Measurements from ENCODE around the gene CCRL2. TPM values are rescaled to one million over a fixed set of nuclear protein-coding genes. Genes with fewer than 3 reads are reported as not detected.
A peak's percentile ranks its signal among the peaks of the same experiment; 100 is the strongest.

CCRL2 gene
- total RNA-seq, 2 donors from 2014 or later: 1.9 to 2.4 TPM

DNA sequence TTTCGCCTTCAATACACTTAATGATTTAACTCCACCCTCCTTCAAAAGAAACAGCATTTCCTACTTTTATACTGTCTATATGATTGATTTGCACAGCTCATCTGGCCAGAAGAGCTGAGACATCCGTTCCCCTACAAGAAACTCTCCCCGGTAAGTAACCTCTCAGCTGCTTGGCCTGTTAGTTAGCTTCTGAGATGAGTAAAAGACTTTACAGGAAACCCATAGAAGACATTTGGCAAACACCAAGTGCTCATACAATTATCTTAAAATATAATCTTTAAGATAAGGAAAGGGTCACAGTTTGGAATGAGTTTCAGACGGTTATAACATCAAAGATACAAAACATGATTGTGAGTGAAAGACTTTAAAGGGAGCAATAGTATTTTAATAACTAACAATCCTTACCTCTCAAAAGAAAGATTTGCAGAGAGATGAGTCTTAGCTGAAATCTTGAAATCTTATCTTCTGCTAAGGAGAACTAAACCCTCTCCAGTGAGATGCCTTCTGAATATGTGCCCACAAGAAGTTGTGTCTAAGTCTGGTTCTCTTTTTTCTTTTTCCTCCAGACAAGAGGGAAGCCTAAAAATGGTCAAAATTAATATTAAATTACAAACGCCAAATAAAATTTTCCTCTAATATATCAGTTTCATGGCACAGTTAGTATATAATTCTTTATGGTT is 36.1 kb upstream of the CCRL2 start, which contains the start of gene CCR5:
Gene CCR5 (plus strand): TSS at position 108 of the 680 bp plus-strand sequence. CDS start 1,957 bp downstream, outside the sequence.
- no peaks in the 10 kb centered on the region for H3K27me3 Mint-ChIP-seq
- no peaks in the 10 kb centered on the region for H3K9me3 ChIP-seq (ENCODE audit: control insufficient read depth, low read length, poor library complexity, severe bottlenecking)
- DNase-seq: no peak
- H3K4me1 Mint-ChIP-seq: peaks cover 61% of the 10 kb centered on the region
- peak within 1 kb of the TSS; percentile 92 for H3K27ac Mint-ChIP-seq
- peak; percentile 60 for ATAC-seq
- H3K36me3 Mint-ChIP-seq (ENCODE audit: low read depth): peaks cover 7% of the 10 kb centered on the region
- peak within 1 kb of the TSS; percentile 81 for H3K4me3 Mint-ChIP-seq

DNA sequence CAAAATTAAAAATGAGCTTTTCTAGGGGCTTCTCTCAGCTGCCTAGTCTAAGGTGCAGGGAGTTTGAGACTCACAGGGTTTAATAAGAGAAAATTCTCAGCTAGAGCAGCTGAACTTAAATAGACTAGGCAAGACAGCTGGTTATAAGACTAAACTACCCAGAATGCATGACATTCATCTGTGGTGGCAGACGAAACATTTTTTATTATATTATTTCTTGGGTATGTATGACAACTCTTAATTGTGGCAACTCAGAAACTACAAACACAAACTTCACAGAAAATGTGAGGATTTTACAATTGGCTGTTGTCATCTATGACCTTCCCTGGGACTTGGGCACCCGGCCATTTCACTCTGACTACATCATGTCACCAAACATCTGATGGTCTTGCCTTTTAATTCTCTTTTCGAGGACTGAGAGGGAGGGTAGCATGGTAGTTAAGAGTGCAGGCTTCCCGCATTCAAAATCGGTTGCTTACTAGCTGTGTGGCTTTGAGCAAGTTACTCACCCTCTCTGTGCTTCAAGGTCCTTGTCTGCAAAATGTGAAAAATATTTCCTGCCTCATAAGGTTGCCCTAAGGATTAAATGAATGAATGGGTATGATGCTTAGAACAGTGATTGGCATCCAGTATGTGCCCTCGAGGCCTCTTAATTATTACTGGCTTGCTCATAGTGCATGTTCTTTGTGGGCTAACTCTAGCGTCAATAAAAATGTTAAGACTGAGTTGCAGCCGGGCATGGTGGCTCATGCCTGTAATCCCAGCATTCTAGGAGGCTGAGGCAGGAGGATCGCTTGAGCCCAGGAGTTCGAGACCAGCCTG is 35.3 kb upstream of the CCRL2 start:
- Mint-ChIP-seq H3K36me3 (ENCODE audit: low read depth) (peaks cover 5% of the 10 kb centered on the region), H3K27me3 (no peaks in the 10 kb centered on the region), H3K4me3 (peak overlapping the region; percentile 28), H3K27ac (peak overlapping the region; percentile 92), H3K4me1 (peaks cover 58% of the 10 kb centered on the region)
- ATAC-seq: no peak
- no peak for DNase-seq
- no peaks in the 10 kb centered on the region for H3K9me3 ChIP-seq (ENCODE audit: control insufficient read depth, low read length, poor library complexity, severe bottlenecking)

DNA sequence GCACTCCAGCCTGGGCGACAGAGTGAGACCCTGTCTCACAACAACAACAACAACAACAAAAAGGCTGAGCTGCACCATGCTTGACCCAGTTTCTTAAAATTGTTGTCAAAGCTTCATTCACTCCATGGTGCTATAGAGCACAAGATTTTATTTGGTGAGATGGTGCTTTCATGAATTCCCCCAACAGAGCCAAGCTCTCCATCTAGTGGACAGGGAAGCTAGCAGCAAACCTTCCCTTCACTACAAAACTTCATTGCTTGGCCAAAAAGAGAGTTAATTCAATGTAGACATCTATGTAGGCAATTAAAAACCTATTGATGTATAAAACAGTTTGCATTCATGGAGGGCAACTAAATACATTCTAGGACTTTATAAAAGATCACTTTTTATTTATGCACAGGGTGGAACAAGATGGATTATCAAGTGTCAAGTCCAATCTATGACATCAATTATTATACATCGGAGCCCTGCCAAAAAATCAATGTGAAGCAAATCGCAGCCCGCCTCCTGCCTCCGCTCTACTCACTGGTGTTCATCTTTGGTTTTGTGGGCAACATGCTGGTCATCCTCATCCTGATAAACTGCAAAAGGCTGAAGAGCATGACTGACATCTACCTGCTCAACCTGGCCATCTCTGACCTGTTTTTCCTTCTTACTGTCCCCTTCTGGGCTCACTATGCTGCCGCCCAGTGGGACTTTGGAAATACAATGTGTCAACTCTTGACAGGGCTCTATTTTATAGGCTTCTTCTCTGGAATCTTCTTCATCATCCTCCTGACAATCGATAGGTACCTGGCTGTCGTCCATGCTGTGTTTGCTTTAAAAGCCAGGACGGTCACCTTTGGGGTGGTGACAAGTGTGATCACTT is 34.3 kb upstream of the CCRL2 start:
- H3K4me3 Mint-ChIP-seq: peak overlapping the region; percentile 28
- peak; percentile 49 for ATAC-seq

DNA sequence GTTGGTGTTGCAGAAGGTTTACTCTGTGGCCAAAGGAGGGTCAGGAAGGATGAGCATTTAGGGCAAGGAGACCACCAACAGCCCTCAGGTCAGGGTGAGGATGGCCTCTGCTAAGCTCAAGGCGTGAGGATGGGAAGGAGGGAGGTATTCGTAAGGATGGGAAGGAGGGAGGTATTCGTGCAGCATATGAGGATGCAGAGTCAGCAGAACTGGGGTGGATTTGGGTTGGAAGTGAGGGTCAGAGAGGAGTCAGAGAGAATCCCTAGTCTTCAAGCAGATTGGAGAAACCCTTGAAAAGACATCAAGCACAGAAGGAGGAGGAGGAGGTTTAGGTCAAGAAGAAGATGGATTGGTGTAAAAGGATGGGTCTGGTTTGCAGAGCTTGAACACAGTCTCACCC is 32.3 kb upstream of the CCRL2 start:
- Mint-ChIP-seq H3K4me1 (peaks cover 48% of the 10 kb centered on the region), H3K36me3 (ENCODE audit: low read depth) (peaks cover 7% of the 10 kb centered on the region), H3K4me3 (peak overlapping the region; percentile 81)

More for the DNA sequence above, 34.3 kb upstream of the CCRL2 start:
- H3K36me3 Mint-ChIP-seq (ENCODE audit: low read depth): peaks cover 5% of the 10 kb centered on the region
- H3K4me1 Mint-ChIP-seq: peaks cover 61% of the 10 kb centered on the region
- H3K27ac Mint-ChIP-seq: peak overlapping the region; percentile 92
- no peak for DNase-seq
- H3K27me3 Mint-ChIP-seq: no peaks in the 10 kb centered on the region
- H3K9me3 ChIP-seq (ENCODE audit: control insufficient read depth, low read length, poor library complexity, severe bottlenecking): no peaks in the 10 kb centered on the region

DNA sequence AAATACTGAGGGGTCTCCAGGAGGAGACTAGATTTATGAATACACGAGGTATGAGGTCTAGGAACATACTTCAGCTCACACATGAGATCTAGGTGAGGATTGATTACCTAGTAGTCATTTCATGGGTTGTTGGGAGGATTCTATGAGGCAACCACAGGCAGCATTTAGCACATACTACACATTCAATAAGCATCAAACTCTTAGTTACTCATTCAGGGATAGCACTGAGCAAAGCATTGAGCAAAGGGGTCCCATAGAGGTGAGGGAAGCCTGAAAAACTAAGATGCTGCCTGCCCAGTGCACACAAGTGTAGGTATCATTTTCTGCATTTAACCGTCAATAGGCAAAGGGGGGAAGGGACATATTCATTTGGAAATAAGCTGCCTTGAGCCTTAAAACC is 31.8 kb upstream of the CCRL2 start:
- Mint-ChIP-seq H3K36me3 (ENCODE audit: low read depth) (peaks cover 7% of the 10 kb centered on the region), H3K27me3 (no peaks in the 10 kb centered on the region), H3K27ac (peak overlapping the region; percentile 97), H3K4me1 (peaks cover 47% of the 10 kb centered on the region), H3K4me3 (peak overlapping the region; percentile 81)
- DNase-seq: no peak
- no peak for ATAC-seq
- no peaks in the 10 kb centered on the region for H3K9me3 ChIP-seq (ENCODE audit: control insufficient read depth, low read length, poor library complexity, severe bottlenecking)

More for the DNA sequence above, 32.3 kb upstream of the CCRL2 start:
- no peak for ATAC-seq
- DNase-seq: no peak
- Mint-ChIP-seq H3K27ac (peak overlapping the region; percentile 97), H3K27me3 (no peaks in the 10 kb centered on the region)
- no peaks in the 10 kb centered on the region for H3K9me3 ChIP-seq (ENCODE audit: control insufficient read depth, low read length, poor library complexity, severe bottlenecking)

DNA sequence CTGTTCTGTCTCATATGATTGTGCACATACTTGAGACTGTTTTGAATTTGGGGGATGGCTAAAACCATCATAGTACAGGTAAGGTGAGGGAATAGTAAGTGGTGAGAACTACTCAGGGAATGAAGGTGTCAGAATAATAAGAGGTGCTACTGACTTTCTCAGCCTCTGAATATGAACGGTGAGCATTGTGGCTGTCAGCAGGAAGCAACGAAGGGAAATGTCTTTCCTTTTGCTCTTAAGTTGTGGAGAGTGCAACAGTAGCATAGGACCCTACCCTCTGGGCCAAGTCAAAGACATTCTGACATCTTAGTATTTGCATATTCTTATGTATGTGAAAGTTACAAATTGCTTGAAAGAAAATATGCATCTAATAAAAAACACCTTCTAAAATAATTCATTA is 31.2 kb upstream of the CCRL2 start:
- H3K9me3 ChIP-seq (ENCODE audit: control insufficient read depth, low read length, poor library complexity, severe bottlenecking): no peaks in the 10 kb centered on the region
- no peaks in the 10 kb centered on the region for H3K27me3 Mint-ChIP-seq
- H3K4me3 Mint-ChIP-seq: peak overlapping the region; percentile 80
- ATAC-seq (peak; percentile 55), DNase-seq (no peak)
- peaks cover 48% of the 10 kb centered on the region for H3K4me1 Mint-ChIP-seq
- H3K36me3 Mint-ChIP-seq (ENCODE audit: low read depth): peaks cover 7% of the 10 kb centered on the region
- peak overlapping the region; percentile 97 for H3K27ac Mint-ChIP-seq

DNA sequence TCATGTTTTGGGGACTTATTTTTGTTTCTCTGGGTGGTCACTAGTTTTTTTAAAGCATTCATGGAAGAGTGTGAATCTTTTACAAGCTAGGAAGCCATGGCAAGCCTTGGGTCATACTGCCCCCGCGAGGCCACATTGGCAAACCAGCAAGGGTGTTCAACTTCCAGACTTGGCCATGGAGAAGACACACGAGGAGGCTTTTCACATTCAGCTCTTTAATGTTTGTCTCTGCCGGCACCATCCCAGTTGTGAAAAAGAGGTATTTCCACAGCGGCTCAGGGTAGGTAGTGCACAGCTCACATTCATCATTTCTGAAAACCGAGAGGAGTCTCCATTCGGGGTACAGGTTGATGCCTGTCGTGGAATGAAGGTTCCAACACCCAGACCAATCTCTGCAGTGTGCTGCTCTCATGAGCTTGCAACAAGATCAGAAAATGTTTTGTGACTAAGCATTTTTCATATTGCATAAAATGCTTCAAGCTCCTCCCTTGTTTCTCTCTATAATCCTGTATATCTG is 28.6 kb upstream of the CCRL2 start:
- H3K9me3 ChIP-seq (ENCODE audit: control insufficient read depth, low read length, poor library complexity, severe bottlenecking): no peaks in the 10 kb centered on the region
- Mint-ChIP-seq H3K4me3 (no peak overlapping the region), H3K27ac (no peak overlapping the region), H3K4me1 (peaks cover 44% of the 10 kb centered on the region), H3K36me3 (ENCODE audit: low read depth) (peaks cover 5% of the 10 kb centered on the region), H3K27me3 (no peaks in the 10 kb centered on the region)
- ATAC-seq: peak; percentile 68
- peak; percentile 22 to 58 (median 33) for DNase-seq

DNA sequence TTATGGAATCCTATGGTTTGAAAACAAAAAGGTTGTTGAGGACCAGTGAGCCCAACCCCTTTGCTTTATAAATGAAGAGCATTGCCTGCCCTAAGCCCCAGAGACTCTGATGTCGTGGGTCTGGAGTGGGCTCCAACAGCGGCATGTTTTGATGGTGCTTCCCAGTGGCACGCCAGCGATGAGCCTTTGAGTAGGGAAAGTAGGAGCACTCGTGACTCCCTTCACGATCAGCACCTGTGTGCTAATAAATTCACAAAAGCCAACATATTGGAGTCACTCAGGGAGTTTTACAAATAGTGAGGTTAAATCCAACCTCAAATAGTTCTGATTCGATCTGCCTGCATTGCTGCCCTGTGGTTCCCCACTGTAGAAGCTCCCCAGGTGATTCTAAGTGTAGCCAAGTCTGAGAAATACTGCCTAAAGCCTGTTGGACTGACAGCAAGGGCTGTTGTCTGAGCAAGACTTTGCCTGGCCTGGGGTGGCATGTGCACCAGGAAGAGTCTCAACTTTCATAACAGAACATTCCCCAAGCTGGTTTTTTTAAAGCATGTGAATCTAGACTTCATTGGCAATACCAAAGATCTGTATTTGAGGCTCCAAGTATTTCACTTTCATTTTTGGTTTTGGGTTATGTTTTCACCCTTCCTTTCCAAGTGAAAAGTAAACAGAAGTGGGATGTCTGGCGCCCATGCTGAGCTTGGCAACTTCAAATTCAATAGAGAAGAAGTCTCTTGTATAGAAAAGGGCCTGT is 26.4 kb upstream of the CCRL2 start:
- H3K27me3 Mint-ChIP-seq: no peaks in the 10 kb centered on the region
- DNase-seq: no peak
- peaks cover 33% of the 10 kb centered on the region for H3K4me1 Mint-ChIP-seq
- H3K36me3 Mint-ChIP-seq (ENCODE audit: low read depth): peaks cover 2% of the 10 kb centered on the region
- H3K4me3 Mint-ChIP-seq: peak overlapping the region; percentile 63
- no peaks in the 10 kb centered on the region for H3K9me3 ChIP-seq (ENCODE audit: control insufficient read depth, low read length, poor library complexity, severe bottlenecking)
- peak overlapping the region; percentile 68 for H3K27ac Mint-ChIP-seq
- no peak for ATAC-seq

DNA sequence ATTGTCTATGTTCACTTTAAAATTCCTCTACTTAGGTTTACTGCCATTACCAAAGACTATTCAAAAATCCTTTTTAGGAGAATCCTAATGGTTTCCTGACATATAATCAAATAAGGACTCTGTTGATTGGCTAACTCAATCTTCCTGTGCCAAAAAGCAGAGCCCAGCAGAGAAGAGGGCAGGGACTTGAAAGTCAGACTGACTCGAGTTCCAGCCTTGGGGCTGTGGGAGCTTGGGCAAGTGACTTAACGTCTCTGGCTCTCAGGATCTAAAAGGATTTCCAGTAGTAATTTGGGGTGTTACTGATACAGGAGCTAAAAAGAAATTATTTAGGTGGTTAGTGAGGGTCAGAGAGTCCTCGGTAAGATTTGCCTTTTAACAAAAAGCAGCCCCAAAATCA is 25.4 kb upstream of the CCRL2 start:
- Mint-ChIP-seq H3K4me1 (peaks cover 30% of the 10 kb centered on the region), H3K27ac (no peak overlapping the region), H3K4me3 (no peak overlapping the region), H3K27me3 (no peaks in the 10 kb centered on the region), H3K36me3 (ENCODE audit: low read depth) (peaks cover 2% of the 10 kb centered on the region)
- ATAC-seq (no peak), DNase-seq (no peak)
- no peaks in the 10 kb centered on the region for H3K9me3 ChIP-seq (ENCODE audit: control insufficient read depth, low read length, poor library complexity, severe bottlenecking)

DNA sequence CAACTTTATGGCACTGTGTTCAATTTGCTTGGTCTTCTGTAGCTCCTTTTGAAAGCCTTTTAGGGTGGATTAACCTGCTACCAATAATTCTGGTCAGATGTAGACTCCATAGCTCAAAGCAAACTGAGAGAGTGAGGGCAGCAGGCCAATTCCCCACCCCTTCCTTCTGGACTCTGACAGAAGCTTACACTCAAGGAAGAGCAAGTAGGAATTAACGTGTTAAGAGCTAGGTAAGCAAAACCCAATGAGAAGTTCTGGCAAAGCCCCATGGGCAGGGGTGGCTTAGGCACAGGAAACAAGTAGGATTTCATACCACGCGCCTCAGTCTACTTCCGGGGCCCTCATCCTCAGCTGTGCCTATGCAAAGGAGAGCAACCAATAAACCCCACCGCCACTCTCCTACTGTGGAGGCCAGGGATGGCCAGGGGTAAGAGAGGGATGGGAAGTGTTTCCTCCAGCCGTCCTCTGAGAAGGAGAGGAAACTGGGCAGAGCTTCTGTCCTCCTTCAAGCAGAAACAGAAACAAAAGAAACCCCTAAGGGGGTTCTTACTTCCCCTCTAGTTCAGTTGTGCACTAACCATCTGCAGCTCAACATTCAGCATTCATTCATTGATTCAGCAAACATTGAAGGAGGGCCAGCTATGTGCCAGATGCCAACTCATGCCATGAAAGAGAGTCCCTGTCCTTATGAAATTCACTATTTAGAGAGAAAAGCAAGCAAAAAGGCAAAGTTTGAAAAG is 23.7 kb upstream of the CCRL2 start:
- H3K27me3 Mint-ChIP-seq: no peaks in the 10 kb centered on the region
- ATAC-seq (no peak), DNase-seq (no peak)
- no peaks in the 10 kb centered on the region for H3K9me3 ChIP-seq (ENCODE audit: control insufficient read depth, low read length, poor library complexity, severe bottlenecking)
- peaks cover 23% of the 10 kb centered on the region for H3K4me1 Mint-ChIP-seq
- no peaks in the 10 kb centered on the region for H3K36me3 Mint-ChIP-seq (ENCODE audit: low read depth)
- no peak overlapping the region for H3K27ac Mint-ChIP-seq
- no peak overlapping the region for H3K4me3 Mint-ChIP-seq

DNA sequence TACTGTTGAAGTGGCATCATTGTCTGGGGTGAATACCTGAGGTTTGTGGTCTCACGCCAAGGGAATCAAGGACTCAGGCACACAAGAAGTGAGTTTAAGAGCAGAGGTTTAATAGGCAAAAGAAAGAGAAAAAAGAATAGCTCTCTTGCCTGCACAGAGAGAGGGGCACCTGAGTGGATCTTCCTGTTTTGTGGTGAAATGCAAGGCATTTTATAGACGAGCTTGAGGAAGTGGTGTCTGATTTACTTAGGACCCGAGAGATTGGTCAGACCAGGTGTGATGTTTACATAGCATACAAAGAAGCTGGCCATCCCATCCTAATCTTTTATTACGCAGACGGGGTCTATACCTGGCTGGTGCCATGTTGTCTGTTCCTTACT is 23.1 kb upstream of the CCRL2 start:
- DNase-seq (no peak), ATAC-seq (no peak)
- H3K27me3 Mint-ChIP-seq: no peaks in the 10 kb centered on the region
- H3K4me1 Mint-ChIP-seq: peaks cover 23% of the 10 kb centered on the region
- no peak overlapping the region for H3K4me3 Mint-ChIP-seq
- no peak overlapping the region for H3K27ac Mint-ChIP-seq
- H3K9me3 ChIP-seq (ENCODE audit: control insufficient read depth, low read length, poor library complexity, severe bottlenecking): no peaks in the 10 kb centered on the region
- no peaks in the 10 kb centered on the region for H3K36me3 Mint-ChIP-seq (ENCODE audit: low read depth)

DNA sequence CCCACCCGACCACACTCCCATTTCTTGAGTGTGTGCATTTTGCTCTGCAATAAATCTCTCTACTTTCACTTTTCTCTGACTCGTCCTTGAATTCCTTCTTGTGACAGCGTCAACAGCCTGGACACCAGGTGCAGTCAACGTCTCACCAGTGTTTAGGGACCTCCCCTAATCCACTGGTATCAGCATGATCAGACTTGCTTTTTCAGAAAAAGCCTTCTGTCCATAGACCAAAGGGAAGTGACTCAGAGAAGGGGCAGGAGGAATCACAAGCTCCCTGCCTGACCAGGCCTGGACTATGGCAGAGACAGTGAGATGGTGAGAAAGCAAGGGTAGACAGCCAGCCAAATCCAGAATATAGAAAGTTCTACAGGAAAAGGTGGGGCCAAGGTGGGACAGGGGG is 20.9 kb upstream of the CCRL2 start:
- no peak overlapping the region for H3K27ac Mint-ChIP-seq
- H3K4me1 Mint-ChIP-seq: peaks cover 12% of the 10 kb centered on the region
- ATAC-seq (no peak), DNase-seq (no peak)
- no peaks in the 10 kb centered on the region for H3K27me3 Mint-ChIP-seq
- no peak overlapping the region for H3K4me3 Mint-ChIP-seq
- H3K36me3 Mint-ChIP-seq (ENCODE audit: low read depth): no peaks in the 10 kb centered on the region
- no peaks in the 10 kb centered on the region for H3K9me3 ChIP-seq (ENCODE audit: control insufficient read depth, low read length, poor library complexity, severe bottlenecking)

All from T-helper 17 cell (primary cell).